K562 (cell line): Measurements from ENCODE around the gene P2RY8. TPM values are rescaled to one million over a fixed set of nuclear protein-coding genes. Genes with fewer than 3 reads are reported as not detected.

Source experiments
- ATAC-seq: fragments of 200-7000 bp; cut with Tn5 transposase; 3 replicates; pipeline ENCODE4 v1.9.1; 2020; ENCODE audit warnings: moderate library complexity
- BruUV-seq: library from RNA; stranded (reverse); fragments of 400-500 nt; replicated peaks from 2 replicates; lab custom pipeline; 2021; lab: Mats Ljungman, UMichigan
- CTCF ChIA-PET: fragments of 300-600 bp; formaldehyde crosslinking; extraction: SDS; loops from one replicate; lab custom pipeline; 2021; ENCODE audit warnings: low intra/inter-chr PET ratio; lab: Yijun Ruan, JAX
- POLR2A ChIA-PET: fragments of 300-600, 350-650 bp; sonication (Branson Sonifier 250); formaldehyde crosslinking; extraction: SDS; loops from one replicate; lab custom pipeline; 2021; ENCODE audit warnings: antibody characterized with exemption, inconsistent platforms; lab: Yijun Ruan, JAX
- DNase-seq, 4 experiments: peaks; one replicate each; pipeline versions ENCODE4 v3.0.0 to v3.0.0-alpha.2; 2011 to 2018; ENCODE audit warnings: low spot score in 3 of 4, mixed read lengths in 3 of 4; ENCODE audit errors: extremely low read depth in 1 of 4
- FAIRE-seq: peaks from 2 replicates; lab custom pipeline; 2011; peaks lifted over from hg19 to GRCh38; lab: Jason Lieb, UNC
- H2AFZ ChIP-seq: 2 replicates; pipeline ENCODE4 v1.6.0; 2011; ENCODE audit warnings: low read depth, low read length, control low read depth, inconsistent platforms
- H3K27ac ChIP-seq: fragments of 200-600 bp; 3 replicates; pipeline ENCODE4 v1.8.0; 2011; ENCODE audit warnings: low read depth, mild to moderate bottlenecking, control low read depth, inconsistent platforms, low read length, moderate library complexity, mixed read lengths; ENCODE audit errors: extremely low read depth
- H3K27me3 ChIP-seq, 2 experiments: fragments of 300-600 bp in 1 of 2; 2 replicates in 1 of 2; 3 replicates in 1 of 2; pipeline versions ENCODE4 v1.6.0 to v1.8.0; 2011; ENCODE audit warnings: inconsistent platforms in 2 of 2, low read length in 2 of 2, mild to moderate bottlenecking in 1 of 2, mixed read lengths in 1 of 2, moderate library complexity in 1 of 2; ENCODE audit not compliant: control insufficient read depth in 2 of 2, insufficient read depth in 2 of 2
- H3K36me3 ChIP-seq: fragments of 300-600 bp; 3 replicates; pipeline ENCODE4 v1.8.0; 2011; ENCODE audit warnings: mild to moderate bottlenecking, low read length, inconsistent platforms; ENCODE audit not compliant: control insufficient read depth, insufficient read depth
- H3K4me1 ChIP-seq, 2 experiments: fragments of 200-600 bp in 1 of 2; replicated peaks in 1 of 2; 2 replicates in 1 of 2; 3 replicates in 1 of 2; pipeline versions ENCODE4 v1.5.1 to v1.8.0; 2011; ENCODE audit warnings: inconsistent platforms in 2 of 2, low read length in 2 of 2, mild to moderate bottlenecking in 1 of 2, mixed read lengths in 1 of 2, moderate library complexity in 1 of 2; ENCODE audit not compliant: control insufficient read depth in 2 of 2, insufficient read depth in 2 of 2
- H3K4me2 ChIP-seq: 2 replicates; pipeline ENCODE4 v1.6.1; 2011; ENCODE audit warnings: low read length, control low read depth, inconsistent platforms, mixed read lengths; ENCODE audit not compliant: insufficient read depth
- H3K4me3 ChIP-seq: fragments of 200-600 bp; sonication (generic), shearing (Covaris generic); 2 replicates; pipeline ENCODE4 v1.5.1; 2016; ENCODE audit warnings: control low read depth, inconsistent platforms
- H3K79me2 ChIP-seq: fragments of 200-600 bp; 3 replicates; pipeline ENCODE4 v1.8.0; 2011; ENCODE audit warnings: low read length, inconsistent platforms; ENCODE audit not compliant: control insufficient read depth, insufficient read depth
- H3K9ac ChIP-seq, 2 experiments: 2 replicates each; pipeline versions ENCODE4 v1.6.0 to v1.6.1; 2011; ENCODE audit warnings: low read depth in 2 of 2, low read length in 2 of 2, control low read depth in 1 of 2, inconsistent platforms in 1 of 2, mild to moderate bottlenecking in 1 of 2, mixed read lengths in 1 of 2; ENCODE audit not compliant: insufficient read depth in 1 of 2
- H3K9me1 ChIP-seq: one replicate; pipeline ENCODE4 v1.6.0; 2011; ENCODE audit warnings: inconsistent platforms, mild to moderate bottlenecking, low read length, moderate library complexity; ENCODE audit not compliant: control insufficient read depth, insufficient read depth
- H3K9me3 ChIP-seq: replicated peaks from 2 replicates; pipeline ENCODE4 v1.5.1; 2011; ENCODE audit warnings: low read depth, low read length, inconsistent platforms; ENCODE audit not compliant: control insufficient read depth, insufficient read depth
- H4K20me1 ChIP-seq: replicated peaks from 2 replicates; pipeline ENCODE4 v1.6.1; 2011; ENCODE audit warnings: low read length, inconsistent platforms, mixed read lengths; ENCODE audit not compliant: control insufficient read depth, insufficient read depth
- CBFA2T3 ChIP-seq: fragments of 450-650 bp; IDR thresholded peaks from 2 replicates; pipeline ENCODE4 v1.6.1; 2017
- CEBPG ChIP-seq, 3 experiments: fragments of 200-800 bp in 1 of 3; sonication (Bioruptor generic) in 1 of 3; sonication (generic) in 1 of 3; formaldehyde crosslinking in 1 of 3; IDR thresholded peaks in 2 of 3; conservative IDR thresholded peaks in 1 of 3; 2 replicates each; pipeline versions ENCODE4 v1.6.1 to v1.8.0; 2016 to 2022; ENCODE audit warnings: missing compliant biosample characterization in 2 of 3, missing genetic modification characterization in 2 of 3, mild to moderate bottlenecking in 1 of 3, missing genetic modification reagents in 1 of 3
- CHAMP1 ChIP-seq: fragments of 450-650 bp; IDR thresholded peaks from 2 replicates; pipeline ENCODE4 v1.6.1; 2016; ENCODE audit warnings: mild to moderate bottlenecking
- KAT8 ChIP-seq: fragments of 450-650 bp; IDR thresholded peaks from 2 replicates; pipeline ENCODE4 v1.6.1; 2016; ENCODE audit warnings: low read depth, mild to moderate bottlenecking
- MEF2D ChIP-seq: conservative IDR thresholded peaks from 2 replicates; pipeline ENCODE4 v1.6.1; 2016; ENCODE audit warnings: low read depth, missing genetic modification characterization, missing compliant biosample characterization
- MLLT1 ChIP-seq, 2 experiments: fragments of 450-650 bp; IDR thresholded peaks; 2 replicates each; pipeline ENCODE4 v1.6.1; 2016
- MNT ChIP-seq, 2 experiments: fragments of 450-650 bp; conservative IDR thresholded peaks; 2 replicates each; pipeline ENCODE4 v1.6.1; 2017; ENCODE audit warnings: mild to moderate bottlenecking in 2 of 2, moderate library complexity in 2 of 2
- MXD1 ChIP-seq: fragments of 250-450 bp; sonication (Bioruptor Pico); IDR thresholded peaks from 2 replicates; pipeline ENCODE4 v1.8.0; 2021; ENCODE audit warnings: borderline replicate concordance, mild to moderate bottlenecking, moderate library complexity; ENCODE audit not compliant: poor library complexity, severe bottlenecking
- MYBL2 ChIP-seq, 2 experiments: fragments of 450-650 bp in 1 of 2; sonication (generic) in 1 of 2; formaldehyde crosslinking in 1 of 2; IDR thresholded peaks; 2 replicates each; pipeline versions ENCODE4 v1.6.1 to v1.8.1; 2017 to 2022; ENCODE audit warnings: borderline replicate concordance in 1 of 2, inconsistent platforms in 1 of 2, low read depth in 1 of 2, mild to moderate bottlenecking in 1 of 2, missing genetic modification reagents in 1 of 2, moderate library complexity in 1 of 2
- PHB ChIP-seq: fragments of 250-450 bp; sonication (Bioruptor Pico); IDR thresholded peaks from 2 replicates; pipeline ENCODE4 v1.5.0; 2021
- PTRF ChIP-seq: fragments of 450-650 bp; IDR thresholded peaks from 2 replicates; pipeline ENCODE4 v1.6.1; 2016; ENCODE audit warnings: mild to moderate bottlenecking, missing genetic modification characterization, missing compliant biosample characterization
- ZNF280B ChIP-seq: fragments of 250-450 bp; sonication (Bioruptor Pico); IDR thresholded peaks from 2 replicates; pipeline ENCODE4 v1.5.1; 2021; ENCODE audit warnings: mild to moderate bottlenecking
- ZNF354B ChIP-seq: fragments of 250-450 bp; sonication (Bioruptor Pico); IDR thresholded peaks from 2 replicates; pipeline ENCODE4 v1.4.0; 2020
- ZNF79 ChIP-seq: fragments of 250-450 bp; sonication (Bioruptor Pico); IDR thresholded peaks from 2 replicates; pipeline ENCODE4 v1.4.0; 2020; ENCODE audit warnings: low read depth, mild to moderate bottlenecking, moderate library complexity
- WGBS: fragments of 100-300 bp; shearing (Covaris generic); methylation state at CpG from one replicate; pipeline ENCODE4 v1.1.6; 2016; ENCODE audit warnings: low coverage, mixed read lengths; ENCODE audit not compliant: insufficient coverage; ENCODE audit errors: missing lambda C conversion rate; 5-methylcytosine and 5-hydroxymethylcytosine counted together
- in situ Hi-C: fragments of 300-500 bp; cut with MboI; formaldehyde crosslinking; loops from 4 replicates; pipeline ENCODE4 v1.15.0; 2018; ENCODE audit warnings: inconsistent platforms, mixed read lengths
- intact Hi-C: fragments of 100-400 bp; cut with micrococcal nuclease; formaldehyde crosslinking; loops from 2 replicates; pipeline ENCODE4 v1.14.2; 2022
- polyA plus RNA-seq, 8 experiments: library from polyadenylated mRNA; depleted of rRNA in 4 of 8; stranded (reverse) in 5 of 8; unstranded in 3 of 8; fragments of >200 nt; fragmentation: Nextera tagmentation in 2 of 8; fragmentation: Illumina TruSeq in 1 of 8; extraction: Ambion mirVana in 2 of 8; extraction: Trizol in 1 of 8; gene quantifications; 2 replicates each; pipeline versions ENCODE4 v1.2.1 to v1.2.3, GENCODE V29; 2011 to 2014; ENCODE audit warnings: inconsistent platforms in 1 of 8, missing spikeins in 1 of 8
- total RNA-seq, 7 experiments: library from RNA; depleted of rRNA in 6 of 7; stranded (reverse); fragments of >200 nt in 6 of 7; fragmentation: Illumina TruSeq in 2 of 7; extraction: Trizol in 2 of 7; gene quantifications; 2 replicates each; pipeline versions ENCODE4 v1.2.1 to v1.2.3, GENCODE V29; 2011 to 2021; ENCODE audit warnings: low replicate concordance in 1 of 7

P2RY8 gene
- total and polyA plus RNA-seq, 9 of the 15 experiments (the other 6 are each of a cell fraction or from before 2014, with no cell fraction given), result 0.04 to 0.69 (median 0.08) TPM; not detected in 3

GRCh38 chrX:1464971-1465285 lies 72.1 kb downstream of the P2RY8 start:
- no TSS peak for BruUV-seq
- no peak overlapping the region for H2AFZ ChIP-seq
- FAIRE-seq, result no peak
- H3K79me2 ChIP-seq, result no peaks in the 10 kb centered on the region
- intact Hi-C loops, result no loop called here
- no peaks in the 10 kb centered on the region; a peak in 3 of 5 replicates for H3K4me1 ChIP-seq
- H3K36me3 ChIP-seq, result no peaks in the 10 kb centered on the region
- H3K9ac ChIP-seq, result no peak overlapping the region
- no peak for ATAC-seq
- no peaks in the 10 kb centered on the region for H4K20me1 ChIP-seq
- in situ Hi-C loops, result loop anchor here (10.0 to 25.0 kb wide), 2 partner anchors 110 to 1147 kb away; no protein-coding TSS in a partner anchor
- 40% methylated on average over 10 of the region's 12 CpGs for WGBS
- no peak overlapping the region for H3K4me3 ChIP-seq
- POLR2A ChIA-PET, result no interaction called here
- no peak overlapping the region for H3K4me2 ChIP-seq
- H3K27me3 ChIP-seq, result peaks cover 0 to 8% of the 10 kb centered on the region in 2 experiments; a peak in 2 of 5 replicates
- no peak overlapping the region for H3K27ac ChIP-seq
- no peaks in the 10 kb centered on the region for H3K9me3 ChIP-seq
- H3K9me1 ChIP-seq, result no peaks in the 10 kb centered on the region
- no peak for DNase-seq
- CTCF ChIA-PET, result no interaction called here
- TF ChIP-seq KAT8, result no peak
- TF ChIP-seq ZNF354B (CRISPR knock-in tag), result no peak
- no peak for TF ChIP-seq MEF2D (tag)
- TF ChIP-seq ZNF280B (CRISPR knock-in tag), result no peak
- no peak for TF ChIP-seq MYBL2 (IDR thresholded peaks at IDR 0.05; ENCODE audit: low read depth)
- no peak for TF ChIP-seq MYBL2 (CRISPR knock-in tag; IDR thresholded peaks at IDR 0.05; ENCODE audit: borderline replicate concordance)
- no peak for TF ChIP-seq CBFA2T3
- TF ChIP-seq PHB (CRISPR knock-in tag), result no peak
- TF ChIP-seq MXD1 (CRISPR knock-in tag), result no peak
- no peak for TF ChIP-seq PTRF
- TF ChIP-seq ZNF79, result no peak
- no peak for TF ChIP-seq CHAMP1
- no peak for TF ChIP-seq CEBPG (CRISPR knock-in tag; IDR thresholded peaks at IDR 0.05)
- no peak for TF ChIP-seq CEBPG (tag; conservative IDR thresholded peaks at IDR 0.05 in 1 of 2, IDR thresholded peaks at IDR 0.05 in 1 of 2)
- TF ChIP-seq MNT (conservative IDR thresholded peaks at IDR 0.05), result no peak
- no peak for TF ChIP-seq MLLT1 (IDR thresholded peaks at IDR 0.05)
